Activated effector memory CD4-positive, alpha-beta T cell treated with anti-CD3 and anti-CD28 coated beads, Interleukin-2, amount 50 U/mL, for 16 hours (primary cell): ENCODE results near the gene RALGAPA2.

Source experiments
- DNase-seq: peaks from one replicate; pipeline ENCODE4 v3.0.0-alpha.2; 2020

The RALGAPA2 gene

GRCh38 chr20:20393207-20394120 is 319.0 kb downstream of the RALGAPA2 start:
- no peak for DNase-seq

- DNase-seq: no peak
Observed at GRCh38 chr20:20391766-20392165, 320.7 kb downstream of the RALGAPA2 start.

GRCh38 chr20:20391115-20391514 is 321.3 kb downstream of the RALGAPA2 start:
- no peak for DNase-seq

- DNase-seq: peak; percentile 36
Observed at GRCh38 chr20:20390393-20390792, 322.1 kb downstream of the RALGAPA2 start.

GRCh38 chr20:20386192-20386591 is 326.3 kb downstream of the RALGAPA2 start:
- peak; percentile 22 for DNase-seq

- no peak for DNase-seq
Observed at GRCh38 chr20:20375862-20376261, 336.6 kb downstream of the RALGAPA2 start.

GRCh38 chr20:20373091-20373571 is 339.3 kb downstream of the RALGAPA2 start:
- DNase-seq: no peak

- DNase-seq: no peak
Observed at GRCh38 chr20:20371681-20372080, 340.8 kb downstream of the RALGAPA2 start.

- no peak for DNase-seq
Observed at GRCh38 chr20:20371083-20371482, 341.4 kb downstream of the RALGAPA2 start.

- DNase-seq: no peak
Observed at GRCh38 chr20:20370094-20370575, 342.3 kb downstream of the RALGAPA2 start.

- DNase-seq: no peak
Observed at GRCh38 chr20:20369250-20370093, 343.0 kb downstream of the RALGAPA2 start.

- DNase-seq: no peak
Observed at GRCh38 chr20:20368418-20369249, 343.8 kb downstream of the RALGAPA2 start.

GRCh38 chr20:20367575-20368417 is 344.6 kb downstream of the RALGAPA2 start, which contains the start of gene INSM1:
TSS of gene INSM1 (plus strand) at chr20:20368104. CDS start at chr20:20368268, 164 bp downstream.
- DNase-seq: no peak

- DNase-seq: no peak
Observed at GRCh38 chr20:20366876-20367574, 345.4 kb downstream of the RALGAPA2 start.

GRCh38 chr20:20366551-20366875 is 345.9 kb downstream of the RALGAPA2 start:
- DNase-seq: no peak

GRCh38 chr20:20365480-20366161 is 346.8 kb downstream of the RALGAPA2 start:
- DNase-seq: no peak

GRCh38 chr20:20364593-20365479 is 347.6 kb downstream of the RALGAPA2 start:
- DNase-seq: no peak

GRCh38 chr20:20363799-20364592 is 348.4 kb downstream of the RALGAPA2 start:
- no peak for DNase-seq
